CD8-positive, alpha-beta memory T cell (primary cell): Measurements from ENCODE around the gene HS3ST6. TPM values are rescaled to one million over a fixed set of nuclear protein-coding genes. Genes with fewer than 3 reads are reported as not detected.

Experiments used
- CTCF ChIA-PET: fragments of 350-600 bp; sonication (Branson Sonifier 250); formaldehyde crosslinking; loops from one replicate; lab custom pipeline; 2021; ENCODE audit warnings: antibody characterized with exemption; lab: Charles Lee
- POLR2A ChIA-PET: fragments of 350-600 bp; sonication (Branson Sonifier 250); formaldehyde crosslinking; loops from one replicate; lab custom pipeline; 2021; ENCODE audit warnings: antibody characterized with exemption; lab: Charles Lee
- DNase-seq, 5 donors: peaks; one replicate each; pipeline versions ENCODE4 v3.0.0 to v3.0.0-alpha.2; 2020 to 2022; ENCODE audit warnings: mixed read lengths in 1 of 5
- H3K27ac ChIP-seq: one replicate; pipeline ENCODE4 v1.7.0; 2013; ENCODE audit warnings: low read depth, mild to moderate bottlenecking, low read length, moderate library complexity
- H3K27me3 ChIP-seq: 2 replicates; pipeline ENCODE4 v1.7.0; 2013; ENCODE audit warnings: low read length, mild to moderate bottlenecking; ENCODE audit not compliant: insufficient read depth, poor library complexity, severe bottlenecking
- H3K36me3 ChIP-seq: 2 replicates; pipeline ENCODE4 v1.7.0; 2013; ENCODE audit warnings: mild to moderate bottlenecking, low read length, moderate library complexity; ENCODE audit not compliant: insufficient read depth
- H3K4me1 ChIP-seq: 2 replicates; pipeline ENCODE4 v1.7.0; 2013; ENCODE audit warnings: mild to moderate bottlenecking, low read length, moderate library complexity; ENCODE audit not compliant: insufficient read depth
- H3K4me3 ChIP-seq: 2 replicates; pipeline ENCODE4 v1.7.0; 2013; ENCODE audit warnings: mild to moderate bottlenecking, low read length
- H3K9me3 ChIP-seq: 2 replicates; pipeline ENCODE4 v1.7.0; 2013; ENCODE audit warnings: mild to moderate bottlenecking, low read length
- H3K27ac Mint-ChIP-seq, 8 donors: one replicate each; pipeline ENCODE4 v1.8.0; 2020 to 2021; ENCODE audit warnings: mixed read lengths in 8 of 8, mild to moderate bottlenecking in 6 of 8, inconsistent platforms in 3 of 8, moderate library complexity in 3 of 8
- H3K27me3 Mint-ChIP-seq, 2 donors: one replicate each; pipeline ENCODE4 v1.8.0; 2020 to 2021; ENCODE audit warnings: mixed read lengths in 2 of 2, mild to moderate bottlenecking in 1 of 2, moderate library complexity in 1 of 2
- H3K36me3 Mint-ChIP-seq, 3 donors: one replicate each; pipeline ENCODE4 v1.8.0; 2020 to 2021; ENCODE audit warnings: mixed read lengths in 3 of 3, inconsistent platforms in 1 of 3, mild to moderate bottlenecking in 1 of 3
- H3K4me1 Mint-ChIP-seq, 3 donors: one replicate each; pipeline ENCODE4 v1.8.0; 2020 to 2021; ENCODE audit warnings: mixed read lengths in 3 of 3, inconsistent platforms in 1 of 3, mild to moderate bottlenecking in 1 of 3
- H3K4me3 Mint-ChIP-seq, 7 donors: one replicate each; pipeline ENCODE4 v1.8.0; 2020 to 2021; ENCODE audit warnings: mixed read lengths in 7 of 7, mild to moderate bottlenecking in 6 of 7, moderate library complexity in 4 of 7, inconsistent platforms in 2 of 7
- H3K9me3 Mint-ChIP-seq, 5 donors: one replicate each; pipeline ENCODE4 v1.8.0; 2020 to 2022; ENCODE audit warnings: mixed read lengths in 5 of 5, mild to moderate bottlenecking in 3 of 5, moderate library complexity in 2 of 5, inconsistent platforms in 1 of 5
- polyA plus RNA-seq: library from polyadenylated mRNA; unstranded; fragments of 300-500 nt; fragmentation: Illumina TruSeq; gene quantifications from one replicate; pipeline ENCODE4 v1.2.3, GENCODE V29; 2021
- total RNA-seq, 2 experiments: library from RNA; stranded (reverse); gene quantifications; one replicate each; pipeline ENCODE4 v1.2.3, GENCODE V29; 2021

The HS3ST6 gene
- total and polyA plus RNA-seq, 3 experiments from 2014 or later = not detected

GRCh38 chr16:1929578-1930337 lies 11.5 kb upstream of the HS3ST6 start:
- ChIA-PET CTCF (interaction anchor here (0.7 to 2.3 kb wide), 10 partner anchors 9 to 224 kb away, joined by 3 to 9 read pairs (median 3); partner anchors contain the start of genes MAPK8IP3, MSRB1, NUBP2 and RPS2), POLR2A (interaction anchor here (0.6 kb wide), 1 partner anchor 30 kb away, joined by 6 read pairs; the partner anchor contains the start of gene NDUFB10)
- H3K27me3 ChIP-seq = no peaks in the 10 kb centered on the region
- H3K4me1 ChIP-seq = peaks cover 4% of the 10 kb centered on the region
- Mint-ChIP-seq H3K9me3 (no peaks in the 10 kb centered on the region), H3K27ac (no peak overlapping the region), H3K4me3 (peak overlapping the region in 4 of 7 donors; percentile 34 to 72 (median 60)), H3K4me1 (peaks cover 2 to 4% (median 3%) of the 10 kb centered on the region in 3 donors), H3K27me3 (peaks cover 1% of the 10 kb centered on the region in 2 donors), H3K36me3 (no peaks in the 10 kb centered on the region)
- peak; percentile 88 to 93 (median 90) for DNase-seq
- H3K4me3 ChIP-seq = no peak overlapping the region
- no peaks in the 10 kb centered on the region for H3K36me3 ChIP-seq
- H3K27ac ChIP-seq = peak overlapping the region; percentile 38
- no peaks in the 10 kb centered on the region for H3K9me3 ChIP-seq

- ChIA-PET CTCF (interaction anchor here (0.7 to 2.3 kb wide), 14 partner anchors 9 to 223 kb away, joined by 3 to 9 read pairs (median 3); partner anchors contain the start of genes MAPK8IP3, MSRB1, NUBP2 and RPS2), POLR2A (interaction anchor here (0.6 kb wide), 1 partner anchor 30 kb away, joined by 6 read pairs; the partner anchor contains the start of gene NDUFB10)
- Mint-ChIP-seq H3K36me3 (no peaks in the 10 kb centered on the region), H3K4me1 (peaks cover 2 to 4% (median 3%) of the 10 kb centered on the region in 3 donors), H3K27me3 (peaks cover 3 to 8% of the 10 kb centered on the region in 2 donors), H3K4me3 (peak overlapping the region; percentile 63 to 81 (median 78)), H3K27ac (peak overlapping the region in 3 of 8 donors; percentile 52 to 83 (median 83)), H3K9me3 (no peaks in the 10 kb centered on the region)
- H3K27ac ChIP-seq = peak overlapping the region; percentile 38
- H3K36me3 ChIP-seq = no peaks in the 10 kb centered on the region
- H3K27me3 ChIP-seq = no peaks in the 10 kb centered on the region
- no peak overlapping the region for H3K4me3 ChIP-seq
- peaks cover 4% of the 10 kb centered on the region for H3K4me1 ChIP-seq
- H3K9me3 ChIP-seq = no peaks in the 10 kb centered on the region
- peak in 1 of 5 donors; percentile 19 for DNase-seq
Measured at GRCh38 chr16:1929105-1929504, 10.9 kb upstream of the HS3ST6 start.

GRCh38 chr16:1926271-1926670 lies 8.1 kb upstream of the HS3ST6 start:
- H3K4me3 ChIP-seq = no peak overlapping the region
- CTCF ChIA-PET = no interaction called here
- Mint-ChIP-seq H3K36me3 (peaks cover 0 to 1% (median 0%) of the 10 kb centered on the region in 3 donors), H3K9me3 (no peaks in the 10 kb centered on the region), H3K4me3 (no peak overlapping the region), H3K27me3 (peaks cover 23 to 24% of the 10 kb centered on the region in 2 donors), H3K27ac (no peak overlapping the region), H3K4me1 (peaks cover 2 to 4% (median 3%) of the 10 kb centered on the region in 3 donors)
- H3K4me1 ChIP-seq = peaks cover 4% of the 10 kb centered on the region
- no peaks in the 10 kb centered on the region for H3K9me3 ChIP-seq
- POLR2A ChIA-PET = no interaction called here
- peaks cover 11% of the 10 kb centered on the region for H3K27me3 ChIP-seq
- DNase-seq = no peak
- no peaks in the 10 kb centered on the region for H3K36me3 ChIP-seq
- no peak overlapping the region for H3K27ac ChIP-seq

- POLR2A ChIA-PET = no interaction called here
- H3K9me3 Mint-ChIP-seq = no peaks in the 10 kb centered on the region
- no peaks in the 10 kb centered on the region for H3K36me3 ChIP-seq
- H3K27ac Mint-ChIP-seq = peak overlapping the region in 1 of 8 donors; percentile 63
- no peaks in the 10 kb centered on the region for H3K4me1 ChIP-seq
- CTCF ChIA-PET = interaction anchor here (1.4 kb wide), 1 partner anchor 51 kb away, joined by 4 read pairs; no protein-coding TSS in a partner anchor
- H3K27ac ChIP-seq = no peak overlapping the region
- DNase-seq = no peak
- H3K27me3 ChIP-seq = peaks cover 23% of the 10 kb centered on the region
- H3K36me3 Mint-ChIP-seq = peaks cover 0 to 1% (median 0%) of the 10 kb centered on the region in 3 donors
- peak overlapping the region in 1 of 7 donors; percentile 58 for H3K4me3 Mint-ChIP-seq
- H3K4me3 ChIP-seq = no peak overlapping the region
- peaks cover 1 to 2% (median 2%) of the 10 kb centered on the region in 3 donors for H3K4me1 Mint-ChIP-seq
- H3K27me3 Mint-ChIP-seq = peaks cover 33 to 39% of the 10 kb centered on the region in 2 donors
- H3K9me3 ChIP-seq = no peaks in the 10 kb centered on the region
Measured at GRCh38 chr16:1924095-1924494, 5.9 kb upstream of the HS3ST6 start.

GRCh38 chr16:1923299-1924034 lies 5.3 kb upstream of the HS3ST6 start:
- peaks cover 0 to 1% (median 0%) of the 10 kb centered on the region in 3 donors for H3K36me3 Mint-ChIP-seq
- H3K4me1 Mint-ChIP-seq = no peaks in the 10 kb centered on the region
- POLR2A ChIA-PET = no interaction called here
- DNase-seq = no peak
- no peaks in the 10 kb centered on the region for H3K9me3 Mint-ChIP-seq
- Histone ChIP-seq H3K27ac (no peak overlapping the region), H3K27me3 (peaks cover 26% of the 10 kb centered on the region), H3K4me1 (no peaks in the 10 kb centered on the region), H3K9me3 (no peaks in the 10 kb centered on the region), H3K36me3 (no peaks in the 10 kb centered on the region), H3K4me3 (no peak overlapping the region)
- peak overlapping the region in 1 of 8 donors; percentile 63 for H3K27ac Mint-ChIP-seq
- H3K27me3 Mint-ChIP-seq = peaks cover 33 to 43% of the 10 kb centered on the region in 2 donors
- peak overlapping the region in 1 of 7 donors; percentile 58 for H3K4me3 Mint-ChIP-seq
- CTCF ChIA-PET = interaction anchor here (1.4 kb wide), 1 partner anchor 50 kb away, joined by 4 read pairs; no protein-coding TSS in a partner anchor

- CTCF ChIA-PET = no interaction called here
Measured at GRCh38 chr16:1922357-1922756, 4.1 kb upstream of the HS3ST6 start.

GRCh38 chr16:1920727-1921171 lies 2.5 kb upstream of the HS3ST6 start:
- no peak overlapping the region for H3K4me3 Mint-ChIP-seq
- Histone ChIP-seq H3K9me3 (no peaks in the 10 kb centered on the region), H3K36me3 (no peaks in the 10 kb centered on the region), H3K27me3 (peaks cover 26% of the 10 kb centered on the region), H3K4me1 (no peaks in the 10 kb centered on the region), H3K27ac (no peak overlapping the region), H3K4me3 (no peak overlapping the region)
- H3K4me1 Mint-ChIP-seq = no peaks in the 10 kb centered on the region
- no peak for DNase-seq
- H3K9me3 Mint-ChIP-seq = no peaks in the 10 kb centered on the region
- H3K36me3 Mint-ChIP-seq = peaks cover 0 to 1% (median 0%) of the 10 kb centered on the region in 3 donors
- H3K27ac Mint-ChIP-seq = no peak overlapping the region
- POLR2A ChIA-PET = no interaction called here
- H3K27me3 Mint-ChIP-seq = peaks cover 37 to 57% of the 10 kb centered on the region in 2 donors
- CTCF ChIA-PET = no interaction called here

More at GRCh38 chr16:1922357-1922756, 4.1 kb upstream of the HS3ST6 start:
- Histone ChIP-seq H3K4me3 (no peak overlapping the region), H3K27ac (no peak overlapping the region), H3K36me3 (no peaks in the 10 kb centered on the region), H3K9me3 (no peaks in the 10 kb centered on the region), H3K27me3 (peaks cover 26% of the 10 kb centered on the region), H3K4me1 (no peaks in the 10 kb centered on the region)
- H3K27me3 Mint-ChIP-seq = peaks cover 33 to 43% of the 10 kb centered on the region in 2 donors
- peaks cover 0 to 1% (median 0%) of the 10 kb centered on the region in 3 donors for H3K36me3 Mint-ChIP-seq
- no peaks in the 10 kb centered on the region for H3K9me3 Mint-ChIP-seq
- H3K4me3 Mint-ChIP-seq = no peak overlapping the region
- no peak for DNase-seq
- POLR2A ChIA-PET = no interaction called here
- no peak overlapping the region for H3K27ac Mint-ChIP-seq
- H3K4me1 Mint-ChIP-seq = no peaks in the 10 kb centered on the region
